Mesendoderm (in vitro differentiated cells): ENCODE results near the gene MGAT4A.

Experiments used
- DNase-seq: peaks from one replicate; pipeline ENCODE4 v3.0.0; 2013
- H2AK5ac ChIP-seq: 2 replicates; pipeline ENCODE4 v1.6.1; 2013; ENCODE audit warnings: low read length, inconsistent platforms
- H2BK120ac ChIP-seq: 2 replicates; pipeline ENCODE4 v1.6.1; 2013; ENCODE audit warnings: low read depth, mild to moderate bottlenecking, low read length, moderate library complexity, mixed read lengths
- H2BK15ac ChIP-seq: replicated peaks from 2 replicates; pipeline ENCODE4 v1.6.1; 2013; ENCODE audit warnings: low read depth, mild to moderate bottlenecking, moderate library complexity
- H2BK5ac ChIP-seq: 2 replicates; pipeline ENCODE4 v1.6.1; 2013; ENCODE audit warnings: low read length, inconsistent platforms
- H3K18ac ChIP-seq: 2 replicates; pipeline ENCODE4 v1.6.1; 2013; ENCODE audit warnings: mild to moderate bottlenecking, low read length, mixed read lengths
- H3K23ac ChIP-seq: one replicate; pipeline ENCODE4 v1.6.1; 2013; ENCODE audit warnings: low read length
- H3K27ac ChIP-seq: 2 replicates; pipeline ENCODE4 v1.5.1; 2013; ENCODE audit warnings: low read depth, mild to moderate bottlenecking, inconsistent platforms, low read length, moderate library complexity
- H3K27me3 ChIP-seq: 2 replicates; pipeline ENCODE4 v1.6.1; 2013; ENCODE audit warnings: low read length, control low read depth, mild to moderate bottlenecking, inconsistent platforms; ENCODE audit not compliant: insufficient read depth, poor library complexity
- H3K36me3 ChIP-seq: 2 replicates; pipeline ENCODE4 v1.6.1; 2013; ENCODE audit warnings: low read length, inconsistent platforms; ENCODE audit not compliant: control insufficient read depth, insufficient read depth
- H3K4ac ChIP-seq: one replicate; pipeline ENCODE4 v1.6.1; 2013; ENCODE audit warnings: low read depth, mild to moderate bottlenecking, low read length, moderate library complexity
- H3K4me1 ChIP-seq: 2 replicates; pipeline ENCODE4 v1.6.1; 2013; ENCODE audit warnings: low read depth, low read length, inconsistent platforms; ENCODE audit not compliant: control insufficient read depth
- H3K4me2 ChIP-seq: 2 replicates; pipeline ENCODE4 v1.6.1; 2013; ENCODE audit warnings: low read length
- H3K4me3 ChIP-seq: 2 replicates; pipeline ENCODE4 v1.5.1; 2013; ENCODE audit warnings: mild to moderate bottlenecking, low read length
- H3K56ac ChIP-seq: one replicate; pipeline ENCODE4 v1.6.1; 2013; ENCODE audit warnings: low read length
- H3K79me1 ChIP-seq: 2 replicates; pipeline ENCODE4 v1.6.1; 2013; ENCODE audit warnings: low read length, inconsistent platforms
- H3K79me2 ChIP-seq: 2 replicates; pipeline ENCODE4 v1.6.1; 2013; ENCODE audit warnings: mild to moderate bottlenecking, low read length; ENCODE audit not compliant: control insufficient read depth, insufficient read depth
- H3K9ac ChIP-seq: 2 replicates; pipeline ENCODE4 v1.6.1; 2013; ENCODE audit warnings: low read length, inconsistent platforms
- H4K5ac ChIP-seq: one replicate; pipeline ENCODE4 v1.6.1; 2013; ENCODE audit warnings: low read length
- H4K8ac ChIP-seq: one replicate; pipeline ENCODE4 v1.6.1; 2013; ENCODE audit warnings: low read depth, mild to moderate bottlenecking, control low read depth, low read length, moderate library complexity
- WGBS: extraction: QIAGEN DNeasy Blood & Tissue Kit; methylation state at CpG from one replicate; pipeline ENCODE4 v1.1.7; 2013; ENCODE audit warnings: low lambda C conversion rate, missing lambda C conversion rate; ENCODE audit not compliant: insufficient coverage; ENCODE audit errors: extremely low coverage; 5-methylcytosine and 5-hydroxymethylcytosine counted together

MGAT4A gene

DNA sequence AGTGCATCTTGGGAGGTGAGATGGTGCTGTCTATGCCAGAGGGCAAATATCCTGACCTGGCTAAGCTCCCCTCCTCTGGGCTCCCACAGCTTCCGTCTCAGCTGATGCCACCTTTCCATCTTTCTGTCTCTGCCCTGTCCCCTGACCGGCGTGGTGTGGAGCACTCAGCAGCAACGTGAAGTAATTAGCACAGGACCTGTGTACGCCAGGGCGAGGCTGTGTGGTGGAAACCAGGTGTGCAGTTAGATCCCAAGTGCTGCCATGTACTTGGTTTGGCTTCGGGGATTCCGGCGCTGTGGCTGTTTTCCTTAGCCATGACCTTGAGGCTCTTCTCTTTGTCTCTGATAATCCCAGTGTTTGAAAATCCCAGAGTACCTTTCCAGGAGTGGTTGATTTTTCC lies 159.1 kb downstream of the MGAT4A start:
- Histone ChIP-seq H3K36me3 (peaks cover 19% of the 10 kb centered on the region), H4K5ac (no peak overlapping the region), H3K27ac (no peak overlapping the region), H3K4me1 (no peaks in the 10 kb centered on the region), H3K4me3 (no peak overlapping the region), H3K4ac (no peak overlapping the region), H3K56ac (no peak overlapping the region), H2BK120ac (no peak overlapping the region), H3K79me2 (no peaks in the 10 kb centered on the region), H2BK15ac (no peak overlapping the region), H3K4me2 (no peak overlapping the region), H2AK5ac (no peak overlapping the region), H2BK5ac (no peak overlapping the region), H3K9ac (no peak overlapping the region), H3K27me3 (no peaks in the 10 kb centered on the region), H4K8ac (no peak overlapping the region), H3K23ac (no peak overlapping the region), H3K79me1 (no peaks in the 10 kb centered on the region), H3K18ac (no peak overlapping the region)
- no peak for DNase-seq
- WGBS: no CpG with 5 or more reads among the region's 9 CpGs

DNA sequence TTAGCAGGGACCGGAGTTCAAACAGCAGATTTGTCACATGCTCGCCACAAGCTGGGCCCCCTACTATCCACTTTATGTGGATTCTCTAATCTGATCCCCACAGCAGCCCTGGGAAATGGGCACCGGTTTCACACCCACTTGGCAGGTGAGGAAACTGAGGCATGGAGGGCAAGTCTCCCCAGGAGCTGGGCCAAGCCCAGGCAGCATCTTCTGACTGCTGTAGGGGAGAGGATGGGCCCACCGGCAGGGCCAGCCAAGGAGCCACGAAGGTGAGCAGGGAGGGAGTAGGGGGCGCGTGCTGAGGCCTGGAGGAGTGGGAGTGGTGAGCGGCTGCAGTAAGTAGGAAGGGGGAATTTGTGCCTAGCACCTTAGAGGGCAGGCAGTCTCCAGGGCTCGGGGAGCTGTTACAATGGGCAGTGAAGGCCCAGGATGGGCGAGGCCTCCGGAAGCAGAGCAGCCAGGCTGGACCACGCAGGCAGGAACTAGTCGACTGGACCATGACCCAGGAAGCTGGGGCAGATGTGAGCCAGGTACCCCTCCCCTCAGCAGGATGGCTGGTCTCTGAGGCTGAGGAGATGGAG lies 159.7 kb downstream of the MGAT4A start:
- H2BK120ac ChIP-seq: no peak overlapping the region
- no CpG with 5 or more reads among the region's 13 CpGs for WGBS
- no peak overlapping the region for H2BK5ac ChIP-seq
- DNase-seq: no peak
- H3K56ac ChIP-seq: no peak overlapping the region
- no peaks in the 10 kb centered on the region for H3K79me2 ChIP-seq
- H3K18ac ChIP-seq: no peak overlapping the region
- H3K4ac ChIP-seq: no peak overlapping the region
- no peak overlapping the region for H3K23ac ChIP-seq
- H3K4me1 ChIP-seq: no peaks in the 10 kb centered on the region
- H2AK5ac ChIP-seq: no peak overlapping the region
- no peak overlapping the region for H4K5ac ChIP-seq
- peaks cover 21% of the 10 kb centered on the region for H3K36me3 ChIP-seq
- H4K8ac ChIP-seq: no peak overlapping the region
- no peak overlapping the region for H2BK15ac ChIP-seq
- no peaks in the 10 kb centered on the region for H3K27me3 ChIP-seq
- no peak overlapping the region for H3K9ac ChIP-seq
- H3K4me3 ChIP-seq: no peak overlapping the region
- no peak overlapping the region for H3K27ac ChIP-seq
- no peak overlapping the region for H3K4me2 ChIP-seq
- no peaks in the 10 kb centered on the region for H3K79me1 ChIP-seq

DNA sequence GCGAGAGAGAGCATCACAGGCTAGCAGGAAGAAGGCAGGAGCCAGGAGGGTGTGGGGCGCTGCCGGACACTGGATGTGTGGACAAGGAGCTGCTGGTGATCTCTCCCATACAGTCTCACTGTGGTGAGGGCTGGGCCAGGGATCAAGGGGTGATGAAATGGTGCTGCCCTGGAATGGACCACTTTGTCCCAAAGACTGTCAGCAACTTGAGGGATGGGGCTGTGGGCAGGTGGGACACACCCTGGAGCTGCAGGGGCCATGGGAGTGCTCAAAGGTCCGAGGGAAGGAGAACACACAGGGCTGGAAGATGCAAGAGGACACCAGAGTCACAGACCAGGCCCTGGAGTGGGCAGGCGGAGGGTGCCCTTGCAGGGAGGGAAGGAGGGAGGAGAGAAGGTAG lies 160.6 kb downstream of the MGAT4A start:
- Histone ChIP-seq H3K79me1 (no peaks in the 10 kb centered on the region), H2BK5ac (no peak overlapping the region), H3K36me3 (peaks cover 21% of the 10 kb centered on the region), H3K23ac (no peak overlapping the region), H3K56ac (no peak overlapping the region), H2BK15ac (no peak overlapping the region), H4K5ac (no peak overlapping the region), H3K79me2 (no peaks in the 10 kb centered on the region), H3K4me3 (no peak overlapping the region), H3K27ac (no peak overlapping the region), H3K4ac (no peak overlapping the region), H2AK5ac (no peak overlapping the region), H3K18ac (no peak overlapping the region), H3K4me1 (no peaks in the 10 kb centered on the region), H2BK120ac (no peak overlapping the region), H3K27me3 (no peaks in the 10 kb centered on the region), H3K4me2 (no peak overlapping the region), H3K9ac (no peak overlapping the region), H4K8ac (no peak overlapping the region)
- no peak for DNase-seq
- no CpG with 5 or more reads among the region's 5 CpGs for WGBS

DNA sequence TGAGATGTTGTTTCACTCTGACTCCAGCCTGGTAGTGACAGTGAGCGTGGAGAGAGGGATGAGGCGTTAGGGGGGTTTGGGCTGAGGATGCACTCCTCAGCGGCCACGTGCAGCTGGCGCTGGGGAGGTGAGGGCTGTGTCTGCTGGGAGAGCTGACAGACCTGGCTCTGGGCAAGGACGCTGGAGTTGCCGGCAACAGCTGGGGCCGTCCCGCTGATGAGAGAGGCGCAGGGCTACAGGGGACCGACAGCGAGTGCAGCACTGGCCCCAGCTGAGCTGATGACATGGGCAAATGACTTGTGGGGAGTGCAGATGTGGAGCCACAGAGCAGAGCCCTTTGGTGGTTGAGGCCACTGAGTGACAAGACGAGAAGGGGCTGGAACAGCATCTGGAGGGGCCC lies 161.0 kb downstream of the MGAT4A start:
- Histone ChIP-seq H3K79me1 (no peaks in the 10 kb centered on the region), H3K9ac (no peak overlapping the region), H2BK120ac (no peak overlapping the region), H3K56ac (no peak overlapping the region), H3K36me3 (peaks cover 21% of the 10 kb centered on the region), H3K79me2 (no peaks in the 10 kb centered on the region), H2BK15ac (no peak overlapping the region), H3K4me3 (no peak overlapping the region), H3K18ac (no peak overlapping the region), H2AK5ac (no peak overlapping the region), H3K4me2 (no peak overlapping the region), H3K4ac (no peak overlapping the region), H3K4me1 (no peaks in the 10 kb centered on the region), H3K27ac (no peak overlapping the region), H4K5ac (no peak overlapping the region), H3K27me3 (no peaks in the 10 kb centered on the region), H3K23ac (no peak overlapping the region), H2BK5ac (no peak overlapping the region), H4K8ac (no peak overlapping the region)
- DNase-seq: no peak
- no CpG with 5 or more reads among the region's 13 CpGs for WGBS

DNA sequence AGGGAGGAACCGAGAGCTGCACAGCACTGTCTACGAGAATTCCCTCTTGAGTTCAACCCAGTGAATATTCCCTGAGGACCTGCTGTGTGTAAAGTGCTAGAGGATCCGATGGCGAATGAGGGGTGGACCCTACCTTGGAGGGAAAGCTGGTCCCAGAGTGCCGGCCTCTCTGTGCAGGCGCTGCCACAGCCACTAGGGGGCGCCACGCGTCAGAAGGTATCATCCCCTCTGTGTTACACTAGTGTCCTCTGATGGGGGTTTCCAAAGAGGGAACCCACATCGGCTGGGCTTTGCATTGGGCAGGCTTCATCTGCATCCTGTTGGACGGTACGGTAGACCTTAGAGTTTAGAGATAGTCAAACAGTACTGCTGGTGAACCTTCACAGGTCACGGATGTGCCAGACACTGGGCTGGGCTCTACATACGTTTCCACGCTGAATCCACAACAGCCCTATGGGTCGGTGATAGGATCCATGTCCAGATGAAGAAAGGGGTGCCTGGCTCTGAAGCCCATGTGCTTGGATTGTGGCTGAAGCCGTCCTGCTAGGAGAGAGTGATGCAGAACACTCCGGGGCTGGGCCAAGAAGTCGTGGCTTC lies 161.6 kb downstream of the MGAT4A start:
- Histone ChIP-seq H3K23ac (no peak overlapping the region), H2BK5ac (no peak overlapping the region), H4K5ac (no peak overlapping the region), H3K36me3 (peaks cover 21% of the 10 kb centered on the region), H3K27ac (no peak overlapping the region), H3K9ac (no peak overlapping the region), H2BK15ac (no peak overlapping the region), H3K27me3 (no peaks in the 10 kb centered on the region), H2BK120ac (no peak overlapping the region), H4K8ac (no peak overlapping the region), H3K56ac (no peak overlapping the region), H3K79me2 (no peaks in the 10 kb centered on the region), H2AK5ac (no peak overlapping the region), H3K18ac (no peak overlapping the region), H3K4me3 (no peak overlapping the region), H3K4me1 (no peaks in the 10 kb centered on the region), H3K79me1 (no peaks in the 10 kb centered on the region), H3K4ac (no peak overlapping the region), H3K4me2 (no peak overlapping the region)
- peak; percentile 61 for DNase-seq
- no CpG with 5 or more reads among the region's 19 CpGs for WGBS
